T47D (cell line): ENCODE measurements around the gene ZCCHC13.
"Not testable (repeated sequence)": the region's sequence is repeated elsewhere in the genome, so short reads cannot be mapped to it uniquely, and the experiment has no call there.

ENCODE experiments used
- DNase-seq, 2 experiments: peaks; one replicate each; pipeline versions ENCODE4 v3.0.0 to v3.0.0-alpha.2; 2011 to 2012; ENCODE audit warnings: low read depth in 1 of 2, low spot score in 1 of 2
- JUND ChIP-seq: IDR thresholded peaks from 2 replicates; pipeline ENCODE4 v1.6.1; 2012; ENCODE audit warnings: low read depth
- in situ Hi-C: cut with HindIII; loops from 2 replicates; pipeline ENCODE4 v1.10.0; 2016; ENCODE audit warnings: low sequenced_read_pairs, low pct_unique_long_range_greater_than_20kb

ZCCHC13 gene

DNA sequence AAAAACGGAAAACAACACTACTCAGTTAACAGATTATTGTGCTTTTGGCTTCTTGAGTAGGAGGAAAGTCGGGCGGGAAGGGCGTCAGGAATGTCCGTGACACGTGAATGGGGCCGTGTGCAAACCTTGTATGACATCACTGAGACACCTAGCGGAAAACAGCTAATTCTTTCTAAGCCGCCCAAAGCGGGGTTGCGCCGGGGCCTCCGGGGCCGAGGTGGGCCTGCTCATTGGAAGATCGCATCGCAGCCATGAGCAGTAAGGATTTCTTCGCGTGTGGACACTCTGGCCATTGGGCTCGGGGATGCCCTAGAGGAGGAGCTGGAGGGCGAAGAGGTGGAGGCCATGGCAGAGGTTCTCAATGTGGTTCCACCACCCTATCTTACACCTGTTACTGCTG lies at the start of gene ZCCHC13:
ZCCHC13 (plus strand) TSS at position 165 of the 400 bp plus-strand sequence; CDS start at position 252, 87 bp downstream.
- in situ Hi-C loops, result no loop called here
- TF ChIP-seq JUND, result no peak
- no peak for DNase-seq

DNA sequence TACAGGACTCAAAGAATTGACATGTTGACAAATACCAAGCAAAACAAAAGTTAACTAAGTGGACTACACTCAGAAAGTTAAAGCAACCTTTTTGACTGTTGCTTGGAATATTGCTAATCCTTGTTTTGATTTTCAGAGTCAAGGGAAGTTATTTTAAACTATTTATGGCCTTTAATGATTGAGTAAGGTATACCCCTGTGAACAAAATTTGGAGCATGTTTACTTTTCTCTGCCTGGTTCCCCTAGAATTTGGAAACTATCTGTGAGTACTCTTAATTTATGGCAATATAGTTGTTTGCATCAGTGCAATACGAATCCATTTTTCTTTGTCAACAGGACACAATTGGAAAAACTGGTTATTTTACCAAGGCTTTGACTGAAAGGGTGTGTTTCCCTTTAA lies 45.9 kb upstream of the ZCCHC13 start:
- in situ Hi-C loops, DNase-seq: not testable (repeated sequence)

- TF ChIP-seq JUND, result no peak
- DNase-seq, result no peak
- in situ Hi-C loops, result no loop called here
These were observed 44.0 kb upstream of the ZCCHC13 start for GRCh38 chrX:74259885-74260491.

DNA sequence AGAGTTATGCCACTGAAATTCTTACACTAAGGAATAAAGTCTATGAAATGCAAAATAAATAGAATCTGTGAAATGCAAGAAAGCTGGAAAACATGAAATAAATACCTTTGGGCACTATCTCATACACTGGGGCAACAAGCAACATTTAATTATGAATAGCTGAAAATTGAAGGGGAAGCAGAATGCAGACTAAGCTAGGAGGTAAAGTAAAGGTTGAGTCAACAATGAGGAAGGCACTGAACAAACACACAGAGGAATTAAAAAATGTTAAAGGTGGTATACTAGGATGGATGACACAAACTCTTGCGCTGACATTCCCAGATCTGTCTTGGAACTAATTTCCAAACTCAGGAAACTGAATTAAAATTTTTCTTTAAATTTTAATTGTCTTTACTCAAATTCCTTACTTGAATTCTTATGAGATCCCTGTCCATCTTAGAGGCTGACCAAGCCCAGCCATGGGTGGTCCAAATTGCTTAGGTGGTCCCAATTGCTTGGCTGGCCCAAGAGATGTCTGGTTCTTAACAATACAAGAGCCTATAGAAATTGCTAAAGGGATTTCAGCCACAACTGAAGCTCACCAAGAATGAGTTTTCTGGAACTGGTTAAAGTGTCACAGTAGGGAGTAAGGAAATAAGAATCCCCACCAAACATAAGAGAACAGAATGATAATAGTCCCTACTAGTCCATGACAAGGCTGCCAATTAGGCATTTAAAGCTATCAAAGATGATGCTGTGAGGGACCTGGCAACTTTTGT lies 41.3 kb upstream of the ZCCHC13 start:
- in situ Hi-C loops, result no loop called here
- no peak for TF ChIP-seq JUND
- DNase-seq, result no peak

DNA sequence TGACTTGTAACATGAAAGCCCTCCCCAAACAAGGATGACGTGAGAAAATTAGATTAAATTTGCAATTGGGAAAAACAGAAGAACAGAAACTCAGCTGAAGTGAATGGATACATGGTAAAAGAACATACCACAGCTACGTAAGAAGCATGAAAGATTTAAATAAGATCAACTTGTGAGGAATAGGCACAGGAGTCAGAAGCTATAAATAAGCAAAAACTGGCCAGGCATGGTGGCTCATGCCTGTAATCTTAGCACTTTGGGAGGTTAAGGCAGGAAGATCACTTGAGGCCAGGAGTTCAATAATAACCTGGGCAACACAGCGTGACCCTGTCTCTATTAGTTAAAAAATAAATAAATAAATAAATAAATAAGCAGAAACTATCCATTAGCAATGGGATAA lies 33.6 kb upstream of the ZCCHC13 start:
- no peak for DNase-seq
- no peak for TF ChIP-seq JUND
- in situ Hi-C loops, result no loop called here

DNA sequence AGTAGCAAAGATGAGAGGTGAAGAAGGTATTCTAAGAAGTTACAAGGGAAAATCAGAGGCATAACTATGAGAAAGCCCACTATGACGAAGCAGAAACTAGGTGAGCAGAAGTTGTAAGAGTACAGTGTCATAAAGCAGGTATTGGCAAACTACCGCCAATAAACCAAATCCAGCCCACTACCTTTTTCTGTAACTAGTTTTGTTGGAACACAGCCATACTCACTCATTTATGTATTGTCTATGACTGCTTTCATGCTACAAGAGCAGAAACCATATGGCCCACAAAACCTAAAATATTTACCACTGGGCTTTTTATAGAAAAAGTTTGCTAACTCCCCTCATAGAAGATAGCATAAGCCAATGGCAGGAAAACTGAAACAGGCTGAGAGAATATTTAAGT lies 31.8 kb upstream of the ZCCHC13 start:
- TF ChIP-seq JUND, result no peak
- in situ Hi-C loops, result no loop called here
- no peak for DNase-seq

DNA sequence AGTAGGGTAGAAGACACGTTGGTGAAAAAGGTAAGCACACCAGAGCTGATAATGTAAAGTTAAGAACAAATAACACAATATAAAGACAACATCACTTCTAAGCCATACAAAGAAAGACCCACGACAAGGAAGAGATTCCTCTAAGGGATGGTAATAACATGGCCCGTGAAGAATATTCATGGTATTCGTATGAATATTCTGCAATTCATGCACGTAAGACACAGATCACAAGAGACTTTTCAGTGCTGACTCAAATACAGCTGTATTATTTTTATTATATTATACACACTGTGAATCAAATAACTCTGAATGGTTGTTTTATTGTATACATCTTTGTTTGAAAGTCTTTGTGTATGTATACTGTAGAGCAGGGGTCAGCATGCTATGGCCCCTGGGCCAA lies 29.5 kb upstream of the ZCCHC13 start:
- no peak for DNase-seq
- in situ Hi-C loops, result no loop called here
- TF ChIP-seq JUND, result no peak

- no peak for DNase-seq
- in situ Hi-C loops, result no loop called here
- TF ChIP-seq JUND, result no peak
These were observed 26.7 kb upstream of the ZCCHC13 start for GRCh38 chrX:74277320-74277719.

- in situ Hi-C loops, result no loop called here
- TF ChIP-seq JUND, result no peak
- no peak for DNase-seq
These were observed 26.1 kb upstream of the ZCCHC13 start for GRCh38 chrX:74277846-74278245.

GRCh38 chrX:74280759-74281158 lies 23.2 kb upstream of the ZCCHC13 start:
- TF ChIP-seq JUND, result no peak
- DNase-seq, result no peak
- in situ Hi-C loops, result no loop called here

DNA sequence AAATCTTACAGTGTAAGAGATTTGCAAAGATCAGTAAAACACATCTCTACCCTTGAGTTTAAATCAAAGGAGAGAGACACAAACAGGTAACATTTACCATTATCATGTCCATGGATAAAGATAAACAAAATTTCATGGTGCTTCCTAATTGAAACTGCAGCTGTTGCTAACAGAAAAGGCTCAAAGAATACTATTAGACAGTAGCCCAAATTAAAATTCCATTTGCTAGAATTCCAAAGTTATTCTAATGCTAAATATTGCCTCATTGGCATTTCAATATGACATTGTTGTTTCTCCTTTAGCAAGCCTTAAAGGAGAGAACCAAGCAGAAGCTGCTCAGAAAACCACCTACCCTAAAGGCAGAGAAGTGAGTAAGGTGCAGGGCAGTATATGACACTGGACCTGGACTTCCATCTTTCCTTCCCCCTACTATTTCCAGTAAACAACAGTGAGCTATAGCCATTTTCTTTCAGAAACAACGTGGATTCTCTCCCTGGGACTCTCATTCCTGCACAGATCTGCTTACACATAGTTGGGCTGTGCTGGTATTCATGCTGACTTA lies 19.5 kb upstream of the ZCCHC13 start:
- no peak for DNase-seq
- in situ Hi-C loops, result no loop called here
- no peak for TF ChIP-seq JUND

- no peak for TF ChIP-seq JUND
- in situ Hi-C loops, result no loop called here
These were observed 16.8 kb upstream of the ZCCHC13 start for GRCh38 chrX:74286950-74287740.

DNA sequence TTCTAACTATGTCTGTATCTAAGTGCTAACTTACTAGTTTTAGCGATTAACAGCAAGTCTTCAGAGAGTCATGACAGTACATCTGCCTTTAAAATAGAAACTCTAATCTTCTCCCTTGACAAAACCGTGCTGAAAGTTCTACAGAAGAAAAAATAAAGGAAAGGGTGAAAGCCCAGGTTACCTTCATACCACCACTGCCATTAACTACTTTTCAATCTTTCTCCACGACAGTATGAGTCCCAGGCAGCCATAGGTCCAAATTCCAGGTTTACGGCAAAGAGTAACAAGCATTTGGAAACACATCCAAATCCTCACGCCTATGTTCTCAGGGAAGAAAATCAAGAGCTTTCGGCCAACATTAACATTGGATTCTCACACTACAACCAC lies 12.4 kb upstream of the ZCCHC13 start:
- in situ Hi-C loops, result no loop called here
- DNase-seq, result no peak
- TF ChIP-seq JUND, result no peak

More at GRCh38 chrX:74286950-74287740, 16.8 kb upstream of the ZCCHC13 start:
- no peak for DNase-seq
